ENCODE results near the gene NEUROD2.

Gene NEUROD2

GRCh38 chr17:39600288-39600996 lies 7.3 kb downstream of the NEUROD2 start:
- no peak overlapping the region for H3K27ac ChIP-seq (ENCODE audit: low read depth, low read length, severe bottlenecking)
- peaks cover 10% of the 10 kb centered on the region for H3K4me1 ChIP-seq (ENCODE audit: control insufficient read depth, insufficient read depth, low read length, poor library complexity, severe bottlenecking)
- H3K9me3 ChIP-seq (ENCODE audit: control insufficient read depth, low read length) = no peaks in the 10 kb centered on the region
- H3K36me3 ChIP-seq (ENCODE audit: control insufficient read depth, insufficient read depth, low read length) = no peaks in the 10 kb centered on the region
- WGBS, 2 experiments (ENCODE audit: insufficient coverage in 2 of 2) = 3 to 4% methylated on average over 8 to 11 of the region's 13 CpGs
- no peak overlapping the region for H3K4me3 ChIP-seq (ENCODE audit: extremely low read depth, insufficient read depth, low read length, poor library complexity, severe bottlenecking)

GRCh38 chr17:39599665-39600231 lies 8.0 kb downstream of the NEUROD2 start:
- H3K9me3 ChIP-seq (ENCODE audit: control insufficient read depth, low read length) = no peaks in the 10 kb centered on the region
- 0 to 2% methylated on average over 9 to 26 of the region's 28 CpGs for WGBS, 2 experiments (ENCODE audit: insufficient coverage in 2 of 2)
- H3K27ac ChIP-seq (ENCODE audit: low read depth, low read length, severe bottlenecking) = no peak overlapping the region
- H3K4me1 ChIP-seq (ENCODE audit: control insufficient read depth, insufficient read depth, low read length, poor library complexity, severe bottlenecking) = peaks cover 10% of the 10 kb centered on the region
- H3K4me3 ChIP-seq (ENCODE audit: extremely low read depth, insufficient read depth, low read length, poor library complexity, severe bottlenecking) = no peak overlapping the region
- no peaks in the 10 kb centered on the region for H3K36me3 ChIP-seq (ENCODE audit: control insufficient read depth, insufficient read depth, low read length)

- H3K4me3 ChIP-seq (ENCODE audit: extremely low read depth, insufficient read depth, low read length, poor library complexity, severe bottlenecking) = no peak overlapping the region
- no peaks in the 10 kb centered on the region for H3K36me3 ChIP-seq (ENCODE audit: control insufficient read depth, insufficient read depth, low read length)
- H3K9me3 ChIP-seq (ENCODE audit: control insufficient read depth, low read length) = no peaks in the 10 kb centered on the region
- H3K4me1 ChIP-seq (ENCODE audit: control insufficient read depth, insufficient read depth, low read length, poor library complexity, severe bottlenecking) = peaks cover 10% of the 10 kb centered on the region
- no peak overlapping the region for H3K27ac ChIP-seq (ENCODE audit: low read depth, low read length, severe bottlenecking)
- 1 to 2% methylated on average over 21 to 27 of the region's 36 CpGs for WGBS, 2 experiments (ENCODE audit: insufficient coverage in 2 of 2)
Measured at GRCh38 chr17:39599004-39599664, 8.6 kb downstream of the NEUROD2 start.

- H3K4me1 ChIP-seq (ENCODE audit: control insufficient read depth, insufficient read depth, low read length, poor library complexity, severe bottlenecking) = peaks cover 10% of the 10 kb centered on the region
- H3K9me3 ChIP-seq (ENCODE audit: control insufficient read depth, low read length) = no peaks in the 10 kb centered on the region
- WGBS, 2 experiments (ENCODE audit: insufficient coverage in 2 of 2) = 7 to 10% methylated on average over 7 of the region's 17 CpGs
- H3K4me3 ChIP-seq (ENCODE audit: extremely low read depth, insufficient read depth, low read length, poor library complexity, severe bottlenecking) = no peak overlapping the region
- no peaks in the 10 kb centered on the region for H3K36me3 ChIP-seq (ENCODE audit: control insufficient read depth, insufficient read depth, low read length)
- no peak overlapping the region for H3K27ac ChIP-seq (ENCODE audit: low read depth, low read length, severe bottlenecking)
Measured at GRCh38 chr17:39598630-39599003, 9.1 kb downstream of the NEUROD2 start.

- WGBS, 2 experiments (ENCODE audit: insufficient coverage in 2 of 2) = 4% methylated on average over 10 to 12 of the region's 13 CpGs
- H3K4me3 ChIP-seq (ENCODE audit: extremely low read depth, insufficient read depth, low read length, poor library complexity, severe bottlenecking) = no peak overlapping the region
- peaks cover 10% of the 10 kb centered on the region for H3K4me1 ChIP-seq (ENCODE audit: control insufficient read depth, insufficient read depth, low read length, poor library complexity, severe bottlenecking)
Measured at GRCh38 chr17:39598047-39598481, 9.7 kb downstream of the NEUROD2 start.

GRCh38 chr17:39597372-39598046 lies 10.2 kb downstream of the NEUROD2 start:
- 4 to 6% methylated on average over 15 to 18 of the region's 22 CpGs for WGBS, 2 experiments (ENCODE audit: insufficient coverage in 2 of 2)
- H3K4me1 ChIP-seq (ENCODE audit: control insufficient read depth, insufficient read depth, low read length, poor library complexity, severe bottlenecking) = peaks cover 10% of the 10 kb centered on the region
- H3K36me3 ChIP-seq (ENCODE audit: control insufficient read depth, insufficient read depth, low read length) = no peaks in the 10 kb centered on the region
- no peak overlapping the region for H3K27ac ChIP-seq (ENCODE audit: low read depth, low read length, severe bottlenecking)
- H3K9me3 ChIP-seq (ENCODE audit: control insufficient read depth, low read length) = no peaks in the 10 kb centered on the region
- no peak overlapping the region for H3K4me3 ChIP-seq (ENCODE audit: extremely low read depth, insufficient read depth, low read length, poor library complexity, severe bottlenecking)

More at GRCh38 chr17:39598047-39598481, 9.7 kb downstream of the NEUROD2 start:
- no peak overlapping the region for H3K27ac ChIP-seq (ENCODE audit: low read depth, low read length, severe bottlenecking)
- H3K9me3 ChIP-seq (ENCODE audit: control insufficient read depth, low read length) = no peaks in the 10 kb centered on the region
- no peaks in the 10 kb centered on the region for H3K36me3 ChIP-seq (ENCODE audit: control insufficient read depth, insufficient read depth, low read length)

GRCh38 chr17:39596543-39597267 lies 11.0 kb downstream of the NEUROD2 start:
- WGBS, 2 experiments (ENCODE audit: insufficient coverage in 2 of 2) = 2% methylated on average over 31 to 33 of the region's 47 CpGs
- Histone ChIP-seq H3K9me3 (ENCODE audit: control insufficient read depth, low read length) (no peaks in the 10 kb centered on the region), H3K27ac (ENCODE audit: low read depth, low read length, severe bottlenecking) (no peak overlapping the region), H3K36me3 (ENCODE audit: control insufficient read depth, insufficient read depth, low read length) (no peaks in the 10 kb centered on the region), H3K4me3 (ENCODE audit: extremely low read depth, insufficient read depth, low read length, poor library complexity, severe bottlenecking) (no peak overlapping the region), H3K4me1 (ENCODE audit: control insufficient read depth, insufficient read depth, low read length, poor library complexity, severe bottlenecking) (peaks cover 5% of the 10 kb centered on the region)

- Histone ChIP-seq H3K36me3 (ENCODE audit: control insufficient read depth, insufficient read depth, low read length) (no peaks in the 10 kb centered on the region), H3K9me3 (ENCODE audit: control insufficient read depth, low read length) (no peaks in the 10 kb centered on the region), H3K27ac (ENCODE audit: low read depth, low read length, severe bottlenecking) (no peak overlapping the region), H3K4me1 (ENCODE audit: control insufficient read depth, insufficient read depth, low read length, poor library complexity, severe bottlenecking) (no peaks in the 10 kb centered on the region), H3K4me3 (ENCODE audit: extremely low read depth, insufficient read depth, low read length, poor library complexity, severe bottlenecking) (no peak overlapping the region)
- WGBS, 2 experiments (ENCODE audit: insufficient coverage in 2 of 2) = 11 to 16% methylated on average over 5 to 7 of the region's 11 CpGs
Measured at GRCh38 chr17:39595928-39596510, 11.7 kb downstream of the NEUROD2 start.

GRCh38 chr17:39595294-39595693 lies 12.4 kb downstream of the NEUROD2 start:
- H3K36me3 ChIP-seq (ENCODE audit: control insufficient read depth, insufficient read depth, low read length) = no peaks in the 10 kb centered on the region
- no peak overlapping the region for H3K4me3 ChIP-seq (ENCODE audit: extremely low read depth, insufficient read depth, low read length, poor library complexity, severe bottlenecking)
- H3K27ac ChIP-seq (ENCODE audit: low read depth, low read length, severe bottlenecking) = no peak overlapping the region
- H3K4me1 ChIP-seq (ENCODE audit: control insufficient read depth, insufficient read depth, low read length, poor library complexity, severe bottlenecking) = no peaks in the 10 kb centered on the region
- H3K9me3 ChIP-seq (ENCODE audit: control insufficient read depth, low read length) = no peaks in the 10 kb centered on the region
- WGBS, 2 experiments (ENCODE audit: insufficient coverage in 2 of 2) = 0% methylated on average over 3 of the region's 4 CpGs; no CpG with 5 or more reads in 1 of the 2 experiments

- Histone ChIP-seq H3K4me1 (ENCODE audit: control insufficient read depth, insufficient read depth, low read length, poor library complexity, severe bottlenecking) (no peaks in the 10 kb centered on the region), H3K4me3 (ENCODE audit: extremely low read depth, insufficient read depth, low read length, poor library complexity, severe bottlenecking) (no peak overlapping the region), H3K9me3 (ENCODE audit: control insufficient read depth, low read length) (no peaks in the 10 kb centered on the region), H3K27ac (ENCODE audit: low read depth, low read length, severe bottlenecking) (no peak overlapping the region), H3K36me3 (ENCODE audit: control insufficient read depth, insufficient read depth, low read length) (no peaks in the 10 kb centered on the region)
- WGBS, 2 experiments (ENCODE audit: insufficient coverage in 2 of 2) = 48 to 80% methylated on average over 1 to 2 of the region's 2 CpGs
Measured at GRCh38 chr17:39593371-39593770, 14.3 kb downstream of the NEUROD2 start.

Measured in mesodermal cell (in vitro differentiated cells).